Islet precursor cell (in vitro differentiated cells): Measurements from ENCODE around the gene PDZD8.

Experiments used
- DNase-seq: peaks from one replicate; pipeline ENCODE4 v3.0.0-alpha.2; 2018

PDZD8 gene

DNA sequence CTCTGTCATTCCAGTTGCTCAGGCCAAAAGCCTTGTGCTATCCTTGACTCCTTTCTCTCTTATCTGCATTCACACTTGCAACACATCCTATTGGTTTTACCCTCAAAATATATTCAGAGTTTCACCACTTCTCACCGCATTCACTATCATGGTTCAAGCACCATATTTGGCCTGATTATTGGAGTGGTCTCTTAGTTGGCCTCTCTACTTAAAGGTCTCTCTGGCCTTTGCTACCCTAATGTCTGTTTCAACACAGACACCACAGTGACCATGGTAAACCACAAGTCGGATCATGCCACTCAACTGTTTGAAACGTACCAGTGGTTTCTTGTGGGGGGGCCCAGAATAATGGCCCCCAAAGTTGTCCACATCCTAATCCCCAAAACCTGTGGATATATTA is 15.2 kb upstream of the PDZD8 start:
- no peak for DNase-seq

DNA sequence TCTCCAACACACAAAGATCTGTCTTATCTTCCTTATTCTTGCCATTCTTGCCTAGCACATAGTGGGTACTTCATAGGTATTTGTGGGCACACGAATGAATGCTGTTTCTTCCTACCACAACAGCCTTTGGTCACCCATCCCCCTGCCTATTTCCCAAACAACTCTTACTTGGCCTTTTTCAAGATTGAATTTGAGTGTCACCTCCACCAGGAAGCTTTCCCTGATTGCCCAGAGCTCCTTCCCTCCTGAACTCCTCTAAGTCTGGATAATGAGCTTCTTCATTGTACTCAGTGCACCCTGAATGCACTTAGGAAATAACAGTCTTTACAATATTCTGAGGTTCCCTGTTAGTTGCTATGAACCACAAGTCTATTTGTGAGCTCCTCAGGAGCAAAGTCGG is 11.6 kb upstream of the PDZD8 start:
- no peak for DNase-seq

DNA sequence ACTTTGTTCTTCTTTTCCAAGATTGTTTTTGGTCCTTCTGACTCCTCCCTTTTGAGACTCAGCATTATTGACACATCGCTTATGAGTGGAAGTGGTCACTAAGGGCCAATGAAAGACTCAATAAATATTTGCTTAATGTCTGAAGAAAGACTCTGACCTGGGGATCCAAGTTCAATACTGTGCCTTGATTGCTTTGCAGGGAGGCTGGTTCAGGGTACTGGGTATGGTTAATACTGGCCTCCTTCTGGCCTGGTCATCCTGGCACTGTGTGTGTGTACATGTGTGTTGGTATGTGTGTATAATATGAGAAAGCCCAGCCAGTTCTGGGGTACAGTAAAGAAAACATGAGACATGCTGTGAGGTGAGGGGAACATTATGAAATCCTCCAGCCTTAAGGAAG is 7.6 kb upstream of the PDZD8 start:
- DNase-seq, result no peak

- DNase-seq, result peak; percentile 70
These were observed 507 bp downstream of the PDZD8 start for GRCh38 chr10:117374506-117375359.

GRCh38 chr10:117373823-117374505 is 1.3 kb downstream of the PDZD8 start:
- DNase-seq, result peak; percentile 69

DNA sequence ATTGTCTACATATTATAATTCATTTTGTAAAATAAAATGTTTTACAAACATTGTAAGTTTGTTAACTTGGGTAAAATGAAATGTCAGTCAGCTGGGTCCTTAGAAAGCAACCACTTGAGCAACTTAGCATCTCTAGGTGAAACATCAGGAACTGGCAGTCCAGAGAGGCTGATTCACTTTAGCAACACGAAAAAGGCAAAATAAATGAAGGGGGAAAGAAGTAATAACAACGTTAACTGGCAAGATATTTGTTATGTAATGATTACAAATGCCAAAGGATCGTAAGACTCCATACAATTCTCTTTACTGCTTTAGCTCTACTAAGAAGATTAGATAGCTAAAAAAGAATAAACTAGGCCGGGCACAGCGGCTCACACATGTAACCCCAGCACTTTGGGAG is 5.0 kb downstream of the PDZD8 start:
- no peak for DNase-seq

- no peak for DNase-seq
These were observed 7.5 kb downstream of the PDZD8 start for GRCh38 chr10:117367718-117368117.

GRCh38 chr10:117366741-117367140 is 8.5 kb downstream of the PDZD8 start:
- DNase-seq, result no peak

DNA sequence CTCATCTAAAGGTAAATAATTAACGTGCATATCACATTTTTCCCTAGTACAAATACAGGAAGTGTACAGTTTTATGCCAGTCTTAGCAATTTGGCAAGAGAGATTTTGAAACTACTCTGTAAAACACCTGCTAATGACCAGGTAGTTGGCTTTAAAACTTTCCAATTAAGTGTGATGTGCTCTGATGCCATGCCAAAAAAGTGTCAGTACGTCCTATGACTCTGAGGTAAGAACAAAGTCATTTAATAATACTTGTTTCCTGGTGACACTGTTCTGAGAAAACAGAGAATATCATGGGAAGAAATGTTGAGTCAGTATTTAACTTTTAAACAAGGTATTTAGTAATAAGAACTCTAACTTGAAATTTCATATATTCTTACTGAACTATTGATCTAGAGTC is 9.6 kb downstream of the PDZD8 start:
- DNase-seq, result no peak

DNA sequence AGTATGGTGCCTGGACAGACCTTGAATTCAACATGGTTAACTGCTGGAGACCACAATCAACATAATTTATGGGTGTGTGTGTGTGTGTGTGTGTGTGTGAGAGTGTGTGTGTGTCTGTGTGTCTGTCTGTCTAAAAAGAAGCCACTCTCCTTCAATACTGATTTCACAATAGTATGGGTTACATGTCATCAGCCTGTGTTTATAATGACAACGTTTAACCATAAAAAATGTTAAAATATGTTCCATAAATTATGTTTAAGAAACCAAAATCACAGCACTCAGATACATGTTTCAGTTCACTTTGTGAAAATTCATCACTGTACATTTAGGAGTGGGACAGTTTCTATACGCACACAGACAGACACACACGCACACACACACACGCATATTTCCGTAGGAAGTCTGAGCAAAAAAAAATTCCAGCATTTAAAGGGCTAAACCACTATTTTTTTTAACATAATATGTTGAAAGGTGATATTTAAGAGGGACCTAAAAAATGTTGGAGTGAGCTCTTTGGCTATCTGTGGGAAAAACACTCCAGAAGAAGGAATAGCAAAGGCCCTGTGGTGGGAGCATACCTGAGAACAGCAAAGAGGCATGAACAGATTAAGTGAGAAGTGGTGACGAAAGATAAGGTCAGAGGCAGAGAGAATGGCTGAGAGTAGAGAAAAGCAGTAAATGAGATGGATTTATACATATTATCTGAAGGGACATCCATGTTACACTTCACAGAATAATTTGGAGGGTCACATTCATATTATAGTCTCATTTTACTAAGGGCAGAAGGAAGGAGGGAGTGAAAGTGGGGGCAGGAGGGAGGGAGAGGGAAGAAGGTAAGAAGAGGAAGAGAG is 10.9 kb downstream of the PDZD8 start:
- DNase-seq, result no peak

DNA sequence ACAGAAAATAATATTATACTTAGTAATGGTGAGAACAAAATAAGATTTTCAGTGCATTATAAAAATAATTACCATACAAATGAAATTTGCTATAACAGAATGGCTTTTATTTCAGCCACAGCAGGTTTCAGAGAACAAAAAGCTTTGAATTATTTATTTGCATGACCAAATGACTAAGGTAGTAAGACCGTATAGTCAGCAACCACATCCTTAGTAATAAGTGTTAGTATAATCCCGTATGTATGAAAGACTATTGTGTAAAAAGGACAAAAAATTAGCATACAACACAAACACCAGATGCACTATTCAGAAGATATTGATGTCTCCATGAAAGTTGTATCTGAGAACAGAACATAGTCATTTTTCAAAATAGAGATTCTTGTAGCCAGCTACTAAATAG is 12.2 kb downstream of the PDZD8 start:
- no peak for DNase-seq

- no peak for DNase-seq
These were observed 12.9 kb downstream of the PDZD8 start for GRCh38 chr10:117362313-117362712.

- DNase-seq, result no peak
These were observed 14.1 kb downstream of the PDZD8 start for GRCh38 chr10:117360994-117361667.

GRCh38 chr10:117360016-117360415 is 15.2 kb downstream of the PDZD8 start:
- DNase-seq, result no peak

DNA sequence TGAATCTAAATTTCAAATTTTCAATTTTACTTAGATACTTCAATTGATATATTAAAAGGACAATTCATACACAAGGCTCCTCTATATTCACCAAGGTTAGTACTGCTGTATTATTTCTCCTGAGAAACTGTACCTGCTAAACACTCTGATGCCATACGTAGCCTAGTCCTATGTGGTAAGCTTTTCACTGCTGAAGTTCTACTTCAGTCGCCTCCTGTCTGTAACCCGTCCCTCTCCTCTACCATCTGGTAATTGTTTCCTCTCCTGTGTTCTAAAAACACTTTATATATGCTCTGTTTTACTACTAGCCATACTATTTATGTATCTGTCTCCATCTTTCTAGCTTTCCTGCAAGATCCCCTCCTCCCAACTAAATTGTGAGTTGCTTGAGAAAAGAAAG is 20.2 kb downstream of the PDZD8 start:
- DNase-seq, result no peak

DNA sequence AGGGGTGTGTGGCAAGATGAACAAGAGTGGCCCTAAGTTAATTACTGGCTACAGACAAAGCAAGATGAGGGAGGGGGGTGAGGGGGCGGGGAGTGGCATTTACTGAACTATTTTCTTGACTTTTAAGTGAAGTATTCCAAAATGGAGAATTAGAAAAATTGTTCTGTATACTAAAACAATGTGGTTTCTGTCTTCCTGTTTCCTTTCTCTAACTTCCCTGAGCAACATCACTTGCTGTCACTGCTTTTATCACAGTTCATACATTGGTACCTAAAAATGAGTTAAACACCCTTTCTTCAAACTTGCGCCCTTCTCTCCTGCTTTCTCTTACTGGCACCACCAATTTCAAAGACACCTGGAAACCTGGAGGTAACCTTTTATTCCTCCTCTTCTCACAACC is 21.6 kb downstream of the PDZD8 start:
- DNase-seq, result no peak

DNA sequence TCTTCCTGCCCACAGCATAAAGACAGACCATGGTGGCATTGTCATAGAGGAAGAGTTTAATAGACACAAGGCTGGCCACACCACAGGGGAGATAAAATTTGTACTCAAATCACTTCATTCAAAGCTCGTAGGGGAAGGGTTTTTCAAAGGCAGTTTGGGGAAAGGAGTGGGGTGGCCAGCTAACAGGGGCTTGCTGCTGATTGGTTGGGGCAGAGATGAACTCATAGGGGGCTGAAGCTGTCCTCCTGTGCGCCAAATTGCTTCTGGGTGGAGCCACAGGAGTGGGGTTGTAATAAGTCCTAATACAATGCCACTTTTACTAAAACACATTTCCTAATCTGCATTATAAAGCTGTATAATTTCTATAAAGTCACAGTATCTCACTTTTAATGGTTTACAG is 22.5 kb downstream of the PDZD8 start:
- DNase-seq, result no peak

DNA sequence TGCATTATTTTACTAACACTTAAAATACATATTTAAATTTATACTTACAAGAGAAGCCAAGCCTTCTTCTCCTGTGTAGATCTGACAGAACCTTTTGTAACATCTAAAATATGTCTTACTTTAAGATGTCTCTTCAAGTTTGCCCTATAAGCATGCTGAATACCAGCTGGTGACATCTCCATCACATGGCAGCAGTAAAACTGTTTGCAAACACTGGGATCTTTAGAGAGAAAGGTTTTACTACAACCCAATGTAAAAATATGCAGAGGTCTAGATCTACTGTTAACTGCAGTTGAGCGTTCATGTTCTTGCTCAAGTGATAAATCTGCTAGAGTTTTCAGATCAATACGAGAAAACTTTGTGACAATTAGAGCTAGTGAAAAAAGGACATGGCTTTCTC is 23.2 kb downstream of the PDZD8 start:
- no peak for DNase-seq

GRCh38 chr10:117351558-117351957 is 23.7 kb downstream of the PDZD8 start:
- no peak for DNase-seq

DNA sequence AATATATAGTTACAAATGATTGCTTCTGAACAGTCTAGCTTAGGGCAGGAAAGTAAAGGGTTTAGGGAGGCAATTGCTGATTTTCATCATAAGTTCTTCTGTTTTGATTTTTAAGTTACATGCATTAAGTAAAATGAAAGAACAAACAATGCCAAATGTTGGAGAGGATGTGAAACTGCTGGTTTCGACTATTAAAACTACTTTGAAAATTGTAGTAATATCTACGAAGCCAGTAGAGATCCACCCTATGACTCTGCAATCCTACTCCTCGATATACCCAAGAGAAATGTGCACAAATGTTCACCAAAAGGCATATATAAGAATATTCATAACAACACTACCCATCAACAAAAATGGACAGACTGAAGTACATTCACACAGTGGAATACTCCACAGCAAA is 24.3 kb downstream of the PDZD8 start:
- no peak for DNase-seq

- no peak for DNase-seq
These were observed 27.0 kb downstream of the PDZD8 start for GRCh38 chr10:117348236-117348635.

DNA sequence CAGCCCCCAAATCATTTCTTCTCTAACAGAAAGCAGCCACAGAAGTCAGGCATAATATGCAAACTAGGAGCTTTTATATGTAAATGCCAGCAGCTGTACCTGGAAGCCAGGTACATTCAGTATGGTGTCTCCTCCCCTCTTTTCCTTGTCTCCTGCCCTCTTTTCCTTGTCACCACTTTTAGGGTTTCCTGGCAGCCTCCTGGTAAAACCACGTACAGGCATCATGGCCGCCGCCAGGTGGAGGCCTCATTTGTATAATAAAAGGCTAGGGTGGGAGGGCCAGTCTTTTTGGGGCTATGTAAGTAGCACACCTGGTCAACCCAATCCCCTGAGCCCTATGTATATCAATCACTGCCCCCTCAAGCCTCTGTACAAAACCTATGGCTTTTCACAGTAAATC is 28.7 kb downstream of the PDZD8 start:
- no peak for DNase-seq

GRCh38 chr10:117345143-117345542 is 30.1 kb downstream of the PDZD8 start:
- DNase-seq, result no peak
